ENCODE measurements around the gene PRDX1.
"Not testable (repeated sequence)": the region's sequence is repeated elsewhere in the genome, so short reads cannot be mapped to it uniquely, and the experiment has no call there.

Gene PRDX1

GRCh38 chr1:45478121-45478814 is 43.4 kb downstream of the PRDX1 start:
- Histone ChIP-seq H3K27ac (no peak overlapping the region), H3K4me3 (no peak overlapping the region)
- DNase-seq (ENCODE audit: low spot score), result no peak
- TF ChIP-seq CTCF (IDR thresholded peaks at IDR 0.05), result no peak

DNA sequence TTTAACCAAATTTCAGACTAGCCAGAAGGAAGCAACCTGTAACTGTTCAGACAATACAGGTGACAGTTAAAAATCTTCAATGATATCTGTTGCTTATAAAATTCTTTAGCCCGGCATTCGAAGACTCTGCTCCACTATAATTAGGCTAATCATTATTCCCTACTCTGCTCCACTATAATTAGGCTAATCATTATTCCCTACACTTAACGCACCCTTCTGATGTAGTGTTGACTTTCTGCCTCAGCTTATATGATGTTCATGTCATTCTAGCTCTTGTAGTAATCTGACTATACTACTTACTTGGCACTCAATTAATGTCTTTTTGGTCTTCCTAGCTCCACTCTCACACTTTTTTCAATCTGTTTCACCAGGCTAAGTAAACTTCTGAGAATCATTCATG is 44.0 kb downstream of the PRDX1 start:
- Histone ChIP-seq H3K27ac (no peak overlapping the region), H3K4me3 (no peak overlapping the region)
- TF ChIP-seq CTCF (IDR thresholded peaks at IDR 0.05), result no peak
- no peak for DNase-seq (ENCODE audit: low spot score)

DNA sequence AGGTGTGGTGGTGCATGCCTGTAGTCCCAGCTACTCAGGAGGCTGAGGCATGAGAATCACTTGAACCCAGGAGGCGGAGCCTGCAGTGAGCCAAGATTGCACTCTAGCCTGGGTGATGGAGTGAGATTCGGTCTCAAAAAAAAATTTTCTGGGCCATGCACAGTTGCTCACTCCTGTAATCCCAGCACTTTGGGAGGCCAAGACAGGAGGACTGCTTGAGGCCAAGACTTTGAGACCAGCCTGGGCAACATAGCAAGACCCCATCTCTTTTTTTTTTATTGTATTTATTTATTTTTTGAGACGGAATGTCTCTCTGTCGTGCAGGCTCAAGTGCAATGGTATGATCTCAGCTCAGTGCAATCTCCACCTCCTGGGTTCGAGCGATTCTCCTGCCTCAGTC is 47.5 kb downstream of the PRDX1 start:
- not testable (repeated sequence) for H3K4me3 ChIP-seq; DNase-seq (ENCODE audit: low spot score); H3K27ac ChIP-seq

DNA sequence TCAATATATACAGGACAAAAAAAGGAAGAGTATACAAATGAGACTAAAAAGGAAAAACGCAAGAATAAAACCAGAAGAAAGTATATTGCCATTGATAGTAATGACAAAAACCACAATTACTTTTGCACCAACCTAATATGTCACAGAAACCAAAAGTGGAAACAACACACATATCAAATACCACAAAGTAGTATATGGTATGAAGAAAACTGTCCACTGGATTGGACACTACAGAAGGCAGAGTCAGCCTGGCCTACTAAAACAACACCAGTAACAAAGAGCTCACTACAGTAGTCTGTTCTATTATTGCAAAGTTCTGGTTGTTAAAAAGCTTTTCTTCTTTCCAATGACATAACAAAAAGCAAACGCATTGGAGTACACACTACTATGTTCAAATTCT is 48.4 kb downstream of the PRDX1 start:
- Histone ChIP-seq H3K27ac (no peak overlapping the region), H3K4me3 (no peak overlapping the region)
- DNase-seq (ENCODE audit: low spot score), result no peak
- TF ChIP-seq CTCF (IDR thresholded peaks at IDR 0.05), result no peak

- H3K4me3 ChIP-seq, result no peak overlapping the region
- no peak overlapping the region for H3K27ac ChIP-seq
- no peak for DNase-seq (ENCODE audit: low spot score)
- no peak for TF ChIP-seq CTCF (IDR thresholded peaks at IDR 0.05)
Measured at GRCh38 chr1:45470306-45470798, 51.3 kb downstream of the PRDX1 start.

DNA sequence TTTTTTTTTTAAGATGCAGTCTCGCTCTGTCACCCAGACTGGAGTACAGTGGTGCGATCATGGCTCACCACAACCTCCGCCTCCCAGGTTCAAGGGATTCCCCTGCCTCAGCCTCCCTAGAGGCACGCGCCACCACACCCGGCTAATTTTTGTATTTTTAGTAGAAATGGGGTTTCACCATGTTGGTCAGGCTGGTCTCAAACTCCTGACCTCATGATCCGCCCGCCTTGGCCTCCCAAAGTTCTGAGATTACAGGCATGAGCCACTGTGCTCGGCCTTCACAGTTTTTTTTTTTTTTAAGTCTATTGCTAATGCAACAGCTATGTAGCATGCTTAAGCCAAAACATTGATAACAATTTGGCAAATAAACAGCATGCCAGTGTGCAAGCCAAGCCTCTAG is 54.3 kb downstream of the PRDX1 start:
- DNase-seq (ENCODE audit: low spot score); H3K4me3 ChIP-seq; H3K27ac ChIP-seq: not testable (repeated sequence)

GRCh38 chr1:45465277-45465676 is 56.4 kb downstream of the PRDX1 start:
- H3K4me3 ChIP-seq, result no peak overlapping the region
- TF ChIP-seq CTCF (IDR thresholded peaks at IDR 0.05), result no peak
- no peak for DNase-seq (ENCODE audit: low spot score)
- H3K27ac ChIP-seq, result no peak overlapping the region

Measured in coronary artery (tissue), 2 donors.